ENCODE measurements around the gene ZNF350.

DNA sequence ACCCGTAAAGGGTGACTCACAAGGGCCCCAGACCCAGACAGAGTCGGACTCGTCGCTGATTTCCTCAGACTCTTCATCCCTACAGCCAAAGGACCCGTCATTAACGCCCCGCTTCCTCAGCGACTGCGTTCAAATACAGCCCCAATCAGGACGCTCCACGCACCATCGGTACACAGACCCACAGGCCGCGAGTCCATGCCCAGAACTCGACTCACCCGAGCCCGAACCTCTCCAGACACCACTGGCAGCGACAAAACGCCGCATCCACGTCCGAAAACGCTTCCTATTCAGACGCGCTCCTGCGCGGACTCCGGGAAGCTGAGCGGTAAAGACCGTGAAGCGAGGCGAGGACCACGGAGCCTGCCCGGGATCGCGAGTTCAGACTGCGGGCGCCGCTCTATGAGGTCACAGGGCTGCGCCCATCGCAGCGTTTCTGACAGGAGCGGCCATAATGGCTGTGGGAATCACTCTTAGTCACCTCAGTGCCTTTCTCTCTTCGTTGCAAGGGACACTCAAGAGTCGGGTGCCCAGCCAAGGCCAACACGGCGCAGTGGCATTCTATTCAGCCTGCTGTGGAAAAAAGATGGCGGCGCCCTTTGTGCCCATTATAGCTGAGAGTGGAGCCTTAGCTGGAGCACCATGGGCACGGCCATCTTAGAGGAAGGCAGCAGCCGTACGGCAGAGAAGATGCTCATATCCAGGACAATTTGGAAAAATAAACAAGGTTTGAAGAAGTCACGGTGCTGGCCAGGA, 41.6 kb upstream of the ZNF350 start, which contains the start of gene ZNF614:
- TF ChIP-seq POLR2A (IDR thresholded peaks at IDR 0.05; ENCODE audit: low read depth, low read length) (peak; percentile 96), TAF1 (IDR thresholded peaks at IDR 0.05; ENCODE audit: low read depth, low read length) (peak; percentile 84), POLR2AphosphoS5 (IDR thresholded peaks at IDR 0.05; ENCODE audit: low read depth, low read length) (peak; percentile 96), SPI1 (IDR thresholded peaks at IDR 0.05; ENCODE audit: low read depth, low read length) (peak; percentile 30; the same call in 1 of the 2 replicates)
